ENCODE measurements around the gene MMEL1. TPM values are rescaled to one million over a fixed set of nuclear protein-coding genes. Genes with fewer than 3 reads are reported as not detected.

The MMEL1 gene
- total RNA-seq, 2 donors from 2014 or later, result 4.6 to 13.6 TPM

- peaks cover 2% of the 10 kb centered on the region for H3K4me1 ChIP-seq (replicated peaks)
- H3K36me3 ChIP-seq, result no peaks in the 10 kb centered on the region
- TF ChIP-seq POLR2AphosphoS5 (IDR thresholded peaks at IDR 0.05), result no peak
- TF ChIP-seq POLR2A (IDR thresholded peaks at IDR 0.05), result no peak
- TF ChIP-seq, protein P1, sequence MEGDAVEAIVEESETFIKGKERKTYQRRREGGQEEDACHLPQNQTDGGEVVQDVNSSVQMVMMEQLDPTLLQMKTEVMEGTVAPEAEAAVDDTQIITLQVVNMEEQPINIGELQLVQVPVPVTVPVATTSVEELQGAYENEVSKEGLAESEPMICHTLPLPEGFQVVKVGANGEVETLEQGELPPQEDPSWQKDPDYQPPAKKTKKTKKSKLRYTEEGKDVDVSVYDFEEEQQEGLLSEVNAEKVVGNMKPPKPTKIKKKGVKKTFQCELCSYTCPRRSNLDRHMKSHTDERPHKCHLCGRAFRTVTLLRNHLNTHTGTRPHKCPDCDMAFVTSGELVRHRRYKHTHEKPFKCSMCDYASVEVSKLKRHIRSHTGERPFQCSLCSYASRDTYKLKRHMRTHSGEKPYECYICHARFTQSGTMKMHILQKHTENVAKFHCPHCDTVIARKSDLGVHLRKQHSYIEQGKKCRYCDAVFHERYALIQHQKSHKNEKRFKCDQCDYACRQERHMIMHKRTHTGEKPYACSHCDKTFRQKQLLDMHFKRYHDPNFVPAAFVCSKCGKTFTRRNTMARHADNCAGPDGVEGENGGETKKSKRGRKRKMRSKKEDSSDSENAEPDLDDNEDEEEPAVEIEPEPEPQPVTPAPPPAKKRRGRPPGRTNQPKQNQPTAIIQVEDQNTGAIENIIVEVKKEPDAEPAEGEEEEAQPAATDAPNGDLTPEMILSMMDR (IDR thresholded peaks at IDR 0.05), result no peak
- intact Hi-C loops (cut with DNase I), result no loop called here
- 25% methylated on average over 7 of the region's 7 CpGs for WGBS
- no peaks in the 10 kb centered on the region for H3K9me3 ChIP-seq
- H3K27ac ChIP-seq, result no peak overlapping the region
- no peak overlapping the region for H3K4me3 ChIP-seq
- peaks cover 3% of the 10 kb centered on the region for H3K27me3 ChIP-seq (replicated peaks; ENCODE audit: insufficient read depth)
- no peak for DNase-seq (ENCODE audit: low spot score)
Measured at GRCh38 chr1:2636733-2637132, 3.9 kb upstream of the MMEL1 start.

- WGBS, result 74% methylated on average over 10 of the region's 10 CpGs
- peaks cover 3% of the 10 kb centered on the region for H3K27me3 ChIP-seq (replicated peaks; ENCODE audit: insufficient read depth)
- H3K4me3 ChIP-seq, result no peak overlapping the region
- no peaks in the 10 kb centered on the region for H3K9me3 ChIP-seq
- TF ChIP-seq POLR2AphosphoS5 (IDR thresholded peaks at IDR 0.05) (no peak), POLR2A (IDR thresholded peaks at IDR 0.05) (no peak)
- TF ChIP-seq, protein P1 (IDR thresholded peaks at IDR 0.05), result no peak
- no peaks in the 10 kb centered on the region for H3K4me1 ChIP-seq (replicated peaks)
- no peaks in the 10 kb centered on the region for H3K36me3 ChIP-seq
- intact Hi-C loops (cut with DNase I), result no loop called here
- no peak for DNase-seq (ENCODE audit: low spot score)
- no peak overlapping the region for H3K27ac ChIP-seq
Measured at GRCh38 chr1:2635361-2636010, 2.7 kb upstream of the MMEL1 start.

DNA sequence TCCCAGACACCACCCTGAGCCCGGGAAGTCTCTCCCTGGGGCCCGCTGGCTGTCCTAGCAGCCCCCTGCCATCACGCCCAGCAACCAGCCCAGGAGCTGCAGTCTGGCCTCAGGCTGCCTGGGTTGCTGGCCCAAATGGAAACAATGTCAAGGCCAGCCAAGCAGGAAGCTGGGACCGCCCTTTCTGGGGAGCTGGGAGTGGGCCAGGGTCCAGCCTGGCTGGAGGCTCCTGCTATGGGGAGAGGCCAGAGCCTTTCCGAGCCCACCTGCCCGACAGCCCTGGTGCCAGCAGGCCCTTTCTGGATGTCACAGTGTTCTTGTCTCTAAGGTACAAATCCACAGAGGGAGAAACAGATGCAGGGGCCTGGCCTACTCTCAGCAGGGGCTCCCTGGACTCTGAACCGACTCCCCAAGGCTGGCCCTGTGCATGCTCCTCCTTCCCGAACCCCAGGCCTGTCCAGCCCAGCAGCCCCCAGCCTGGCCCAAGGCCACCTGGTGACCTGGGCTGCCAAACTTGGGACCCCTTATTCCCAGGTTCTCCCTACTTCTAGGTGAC, 1.2 kb upstream of the MMEL1 start:
- Histone ChIP-seq H3K9me3 (no peaks in the 10 kb centered on the region), H3K36me3 (no peaks in the 10 kb centered on the region), H3K27ac (no peak overlapping the region), H3K4me3 (no peak overlapping the region), H3K4me1 (replicated peaks) (no peaks in the 10 kb centered on the region), H3K27me3 (replicated peaks; ENCODE audit: insufficient read depth) (peaks cover 7% of the 10 kb centered on the region)
- intact Hi-C loops (cut with DNase I), result no loop called here
- TF ChIP-seq, protein P1 (IDR thresholded peaks at IDR 0.05), result no peak
- TF ChIP-seq POLR2AphosphoS5 (IDR thresholded peaks at IDR 0.05), result no peak
- no peak for TF ChIP-seq POLR2A (IDR thresholded peaks at IDR 0.05)
- WGBS, result 42% methylated on average over 7 of the region's 8 CpGs
- no peak for DNase-seq (ENCODE audit: low spot score)

DNA sequence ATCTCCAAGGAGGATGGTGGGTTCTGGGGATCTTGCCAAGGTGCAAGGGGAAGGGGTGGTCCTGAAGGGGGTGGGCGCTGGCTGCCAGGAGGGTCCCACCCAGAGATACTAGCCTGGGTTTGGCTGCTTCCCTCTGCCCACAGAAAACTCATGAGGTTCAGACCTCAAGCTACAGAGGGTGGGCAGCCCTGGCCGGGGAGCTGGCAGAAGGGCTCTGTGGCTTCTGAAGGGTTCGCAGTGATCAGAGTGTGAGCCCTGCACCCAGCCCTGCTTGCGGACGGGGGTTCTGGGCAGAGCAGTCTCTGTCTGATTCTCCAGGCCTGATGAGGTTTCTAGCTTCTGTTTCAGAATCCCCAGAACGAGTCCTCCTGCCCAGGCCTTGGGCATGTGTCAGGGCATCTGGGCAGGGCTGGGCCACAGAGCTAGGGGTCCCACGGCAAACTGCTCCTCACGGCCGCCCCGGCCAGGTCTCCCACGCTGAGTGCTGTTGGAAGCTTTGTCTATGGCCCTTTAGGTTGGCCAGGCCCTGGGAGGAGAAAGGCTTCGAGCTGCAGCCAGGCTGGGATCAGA, 635 bp upstream of the MMEL1 start:
- no peak for DNase-seq (ENCODE audit: low spot score)
- Histone ChIP-seq H3K27me3 (replicated peaks; ENCODE audit: insufficient read depth) (peaks cover 13% of the 10 kb centered on the region), H3K9me3 (no peaks in the 10 kb centered on the region), H3K36me3 (no peaks in the 10 kb centered on the region), H3K4me1 (replicated peaks) (no peaks in the 10 kb centered on the region), H3K4me3 (no peak overlapping the region), H3K27ac (no peak overlapping the region)
- WGBS, result 72% methylated on average over 12 of the region's 12 CpGs
- TF ChIP-seq POLR2AphosphoS5 (IDR thresholded peaks at IDR 0.05), result no peak
- TF ChIP-seq POLR2A (IDR thresholded peaks at IDR 0.05), result no peak
- TF ChIP-seq, protein P1 (IDR thresholded peaks at IDR 0.05), result no peak
- intact Hi-C loops (cut with DNase I), result no loop called here

DNA sequence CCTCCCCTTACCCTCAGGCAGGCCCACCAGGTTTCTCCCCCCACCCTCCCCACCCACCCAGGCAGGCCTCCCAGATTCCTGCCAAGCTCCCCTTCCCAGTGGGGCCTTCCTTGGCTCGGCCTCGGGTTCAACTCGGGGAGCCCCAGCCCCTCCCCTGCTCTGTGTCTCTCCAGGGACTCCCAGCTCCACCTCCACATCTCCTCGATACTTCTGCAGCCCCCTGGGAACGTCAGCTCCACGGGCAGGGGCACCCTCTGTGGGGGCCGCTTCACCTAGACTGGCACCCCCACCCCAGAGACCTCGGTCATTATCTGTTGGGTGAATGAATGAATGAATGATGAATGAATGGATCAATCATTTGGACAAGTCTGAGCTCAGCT, 775 bp downstream of the MMEL1 start:
- intact Hi-C loops (cut with DNase I), result no loop called here

More for the DNA sequence above, 775 bp downstream of the MMEL1 start:
- no peak for DNase-seq (ENCODE audit: low spot score)
- H3K36me3 ChIP-seq, result no peaks in the 10 kb centered on the region
- no peaks in the 10 kb centered on the region for H3K9me3 ChIP-seq
- H3K27ac ChIP-seq, result no peak overlapping the region
- no peaks in the 10 kb centered on the region for H3K4me1 ChIP-seq (replicated peaks)
- peaks cover 18% of the 10 kb centered on the region for H3K27me3 ChIP-seq (replicated peaks; ENCODE audit: insufficient read depth)
- no peak overlapping the region for H3K4me3 ChIP-seq
- WGBS, result 47% methylated on average over 8 of the region's 8 CpGs
- TF ChIP-seq POLR2AphosphoS5 (IDR thresholded peaks at IDR 0.05), result no peak
- TF ChIP-seq, protein P1 (IDR thresholded peaks at IDR 0.05), result no peak
- no peak for TF ChIP-seq POLR2A (IDR thresholded peaks at IDR 0.05)

Measured in prostate gland (tissue), 2 donors.